CD14-positive monocyte (primary cell): ENCODE measurements around the gene POLE. TPM values are rescaled to one million over a fixed set of nuclear protein-coding genes. Genes with fewer than 3 reads are reported as not detected.
A peak's percentile ranks its signal among the peaks of the same experiment; 100 is the strongest.

ENCODE experiments used
- DNase-seq, 3 donors: peaks; one replicate each; pipeline ENCODE4 v3.0.0-alpha.2; 2011 to 2022
- H2AFZ ChIP-seq: 2 replicates; pipeline ENCODE4 v1.6.0; 2012; ENCODE audit warnings: mild to moderate bottlenecking, low read depth, low read length, inconsistent platforms; ENCODE audit not compliant: insufficient read depth, poor library complexity, severe bottlenecking
- H3K27ac ChIP-seq, 2 donors: 1 replicate in 1 of 2; 2 replicates in 1 of 2; pipeline ENCODE4 v1.5.1; 2012 to 2013; ENCODE audit warnings: low read length in 2 of 2, control low read depth in 1 of 2, inconsistent platforms in 1 of 2, low read depth in 1 of 2, mild to moderate bottlenecking in 1 of 2
- H3K27me3 ChIP-seq, 2 donors: one replicate each; pipeline versions ENCODE4 v1.6.0 to v1.6.1; 2011 to 2013; ENCODE audit warnings: low read length in 2 of 2; ENCODE audit not compliant: control insufficient read depth in 2 of 2, insufficient read depth in 2 of 2
- H3K36me3 ChIP-seq, 2 donors: replicated peaks in 1 of 2; 1 replicate in 1 of 2; 2 replicates in 1 of 2; pipeline versions ENCODE4 v1.5.1 to v1.6.1; 2012 to 2013; ENCODE audit warnings: low read length in 2 of 2, control low read depth in 1 of 2, inconsistent platforms in 1 of 2, mild to moderate bottlenecking in 1 of 2; ENCODE audit not compliant: insufficient read depth in 2 of 2, control insufficient read depth in 1 of 2
- H3K4me1 ChIP-seq, 2 donors: 1 replicate in 1 of 2; 2 replicates in 1 of 2; pipeline versions ENCODE4 v1.5.1 to v1.6.1; 2012 to 2013; ENCODE audit warnings: low read length in 2 of 2, control low read depth in 1 of 2, inconsistent platforms in 1 of 2, mild to moderate bottlenecking in 1 of 2, moderate library complexity in 1 of 2; ENCODE audit not compliant: insufficient read depth in 2 of 2, control insufficient read depth in 1 of 2
- H3K4me2 ChIP-seq: replicated peaks from 2 replicates; pipeline ENCODE3; 2012; ENCODE audit warnings: low read length, moderate library complexity, mild to moderate bottlenecking; ENCODE audit not compliant: poor library complexity, severe bottlenecking; ENCODE audit errors: extremely low read depth
- H3K4me3 ChIP-seq, 3 experiments: fragments of 200-600 bp in 1 of 3; sonication (generic) in 1 of 3; replicated peaks in 1 of 3; 1 replicate in 2 of 3; 2 replicates in 1 of 3; pipeline ENCODE4 v1.5.1; 2011 to 2013; ENCODE audit warnings: low read length in 3 of 3, mild to moderate bottlenecking in 3 of 3, control low read depth in 2 of 3, low read depth in 2 of 3, inconsistent platforms in 1 of 3, moderate library complexity in 1 of 3
- H3K79me2 ChIP-seq: 2 replicates; pipeline ENCODE4 v1.6.0; 2012; ENCODE audit warnings: mild to moderate bottlenecking, control low read depth, inconsistent platforms, low read length, moderate library complexity; ENCODE audit not compliant: insufficient read depth
- H3K9ac ChIP-seq: 2 replicates; pipeline ENCODE4 v1.6.0; 2017; ENCODE audit warnings: low read length, mild to moderate bottlenecking; ENCODE audit not compliant: insufficient read depth, poor library complexity, severe bottlenecking
- H3K9me3 ChIP-seq, 2 donors: replicated peaks in 1 of 2; 1 replicate in 1 of 2; 2 replicates in 1 of 2; pipeline versions ENCODE4 v1.5.1 to v1.6.1; 2012 to 2013; ENCODE audit warnings: low read length in 2 of 2, control low read depth in 1 of 2; ENCODE audit not compliant: control insufficient read depth in 1 of 2, insufficient read depth in 1 of 2
- H4K20me1 ChIP-seq: 2 replicates; pipeline ENCODE4 v1.6.0; 2012; ENCODE audit warnings: mild to moderate bottlenecking, low read length, control low read depth, moderate library complexity; ENCODE audit not compliant: insufficient read depth
- H3K27ac Mint-ChIP-seq, 7 donors: one replicate each; pipeline ENCODE4 v1.8.0; 2020; ENCODE audit warnings: mild to moderate bottlenecking in 7 of 7, mixed read lengths in 7 of 7, moderate library complexity in 6 of 7, inconsistent platforms in 2 of 7
- H3K27me3 Mint-ChIP-seq, 3 donors: one replicate each; pipeline ENCODE4 v1.8.0; 2021 to 2022; ENCODE audit warnings: low read depth in 3 of 3, mild to moderate bottlenecking in 3 of 3, mixed read lengths in 3 of 3, moderate library complexity in 3 of 3, inconsistent platforms in 1 of 3
- H3K36me3 Mint-ChIP-seq, 2 donors: one replicate each; pipeline ENCODE4 v1.8.0; 2020; ENCODE audit warnings: mixed read lengths in 2 of 2, inconsistent platforms in 1 of 2, mild to moderate bottlenecking in 1 of 2
- H3K4me1 Mint-ChIP-seq: one replicate; pipeline ENCODE4 v1.8.0; 2020; ENCODE audit warnings: mild to moderate bottlenecking, mixed read lengths
- H3K4me3 Mint-ChIP-seq, 2 donors: one replicate each; pipeline ENCODE4 v1.8.0; 2020; ENCODE audit warnings: mild to moderate bottlenecking in 2 of 2, mixed read lengths in 2 of 2, moderate library complexity in 1 of 2
- H3K9me3 Mint-ChIP-seq, 7 donors: one replicate each; pipeline ENCODE4 v1.8.0; 2020 to 2022; ENCODE audit warnings: mixed read lengths in 7 of 7, mild to moderate bottlenecking in 6 of 7, moderate library complexity in 6 of 7, inconsistent platforms in 2 of 7
- WGBS: methylation state at CpG from one replicate; pipeline ENCODE4 v1.1.5; 2013; ENCODE audit warnings: missing lambda C conversion rate; ENCODE audit not compliant: insufficient coverage; 5-methylcytosine and 5-hydroxymethylcytosine counted together
- intact Hi-C, 2 donors: fragments of 100-400 bp; cut with micrococcal nuclease; formaldehyde crosslinking; loops; one replicate each; pipeline versions ENCODE4 v1.15.0 to v1.15.1; 2023
- polyA plus RNA-seq, 3 donors: library from polyadenylated mRNA; depleted of rRNA in 1 of 3; unstranded in 2 of 3; stranded (reverse) in 1 of 3; fragments of 300-500 nt in 2 of 3; fragments of >200 nt in 1 of 3; fragmentation: Illumina TruSeq in 2 of 3; gene quantifications; 1 replicate in 2 of 3; 2 replicates in 1 of 3; pipeline ENCODE4 v1.2.3, GENCODE V29; 2012 to 2021
- TF ChIP-seq, protein P1 (sequence below): fragments of 200-600 bp; IDR thresholded peaks from one replicate; pipeline ENCODE4 v1.8.0; 2022; ENCODE audit warnings: antibody characterized with exemption, mild to moderate bottlenecking

POLE gene
- polyA plus RNA-seq, 3 donors, result 1.00 to 24.2 (median 2.2) TPM

DNA sequence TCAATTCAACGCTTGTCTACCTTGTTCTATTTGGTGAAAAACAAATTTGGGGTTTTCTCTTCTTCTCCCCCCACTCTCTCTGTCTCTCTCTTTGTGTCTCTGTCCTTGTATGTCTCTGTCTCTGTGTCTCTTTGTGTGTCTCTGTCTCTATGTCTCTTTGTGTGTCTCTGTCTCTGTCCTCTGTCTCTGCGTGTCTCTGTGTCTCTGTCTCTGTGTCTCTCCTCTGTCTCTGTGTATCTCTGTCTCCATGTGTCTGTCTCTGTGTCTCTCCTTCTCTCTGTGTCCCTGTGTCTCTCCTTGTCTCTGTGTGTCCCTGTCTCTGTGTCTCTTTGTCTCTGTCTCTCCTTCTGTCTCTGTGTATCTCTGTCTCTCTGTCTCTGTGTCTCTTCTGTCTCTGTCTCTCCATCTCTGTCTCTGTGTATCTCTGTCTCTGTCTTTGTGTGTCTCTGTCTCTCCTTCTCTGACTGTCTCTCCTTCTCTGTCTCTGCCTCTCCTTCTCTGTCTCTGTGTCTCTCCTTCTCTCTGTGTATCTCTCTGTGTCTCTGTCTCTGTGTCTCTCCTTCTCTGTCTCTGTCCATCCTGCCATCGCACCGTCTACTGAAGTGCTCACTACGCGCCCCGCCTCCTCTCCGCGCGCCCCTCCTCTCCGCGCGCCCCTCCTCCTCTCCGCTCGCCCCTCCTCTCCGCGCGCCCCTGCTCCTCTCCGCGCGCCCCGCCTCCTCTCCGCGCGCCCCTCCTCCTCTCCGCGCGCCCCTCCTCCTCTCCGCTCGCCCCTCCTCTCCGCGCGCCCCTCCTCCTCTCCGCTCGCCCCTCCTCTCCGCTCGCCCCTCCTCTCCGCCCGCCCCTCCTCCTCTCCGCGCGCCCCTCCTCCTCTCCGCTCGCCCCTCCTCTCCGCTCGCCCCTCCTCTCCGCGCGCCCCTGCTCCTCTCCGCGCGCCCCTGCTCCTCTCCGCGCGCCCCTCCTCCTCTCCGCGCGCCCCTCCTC is 89.5 kb downstream of the POLE start:
- no peaks in the 10 kb centered on the region for H3K9me3 ChIP-seq
- no peak overlapping the region for H3K27ac ChIP-seq
- TF ChIP-seq, protein P1, sequence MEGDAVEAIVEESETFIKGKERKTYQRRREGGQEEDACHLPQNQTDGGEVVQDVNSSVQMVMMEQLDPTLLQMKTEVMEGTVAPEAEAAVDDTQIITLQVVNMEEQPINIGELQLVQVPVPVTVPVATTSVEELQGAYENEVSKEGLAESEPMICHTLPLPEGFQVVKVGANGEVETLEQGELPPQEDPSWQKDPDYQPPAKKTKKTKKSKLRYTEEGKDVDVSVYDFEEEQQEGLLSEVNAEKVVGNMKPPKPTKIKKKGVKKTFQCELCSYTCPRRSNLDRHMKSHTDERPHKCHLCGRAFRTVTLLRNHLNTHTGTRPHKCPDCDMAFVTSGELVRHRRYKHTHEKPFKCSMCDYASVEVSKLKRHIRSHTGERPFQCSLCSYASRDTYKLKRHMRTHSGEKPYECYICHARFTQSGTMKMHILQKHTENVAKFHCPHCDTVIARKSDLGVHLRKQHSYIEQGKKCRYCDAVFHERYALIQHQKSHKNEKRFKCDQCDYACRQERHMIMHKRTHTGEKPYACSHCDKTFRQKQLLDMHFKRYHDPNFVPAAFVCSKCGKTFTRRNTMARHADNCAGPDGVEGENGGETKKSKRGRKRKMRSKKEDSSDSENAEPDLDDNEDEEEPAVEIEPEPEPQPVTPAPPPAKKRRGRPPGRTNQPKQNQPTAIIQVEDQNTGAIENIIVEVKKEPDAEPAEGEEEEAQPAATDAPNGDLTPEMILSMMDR, result no peak
- Mint-ChIP-seq H3K4me3 (peak overlapping the region; percentile 77 to 87), H3K27me3 (peaks cover 50 to 59% (median 54%) of the 10 kb centered on the region in 3 donors), H3K9me3 (peaks cover 2 to 17% (median 5%) of the 10 kb centered on the region in 7 donors), H3K27ac (no peak overlapping the region), H3K4me1 (peaks cover 27% of the 10 kb centered on the region), H3K36me3 (no peaks in the 10 kb centered on the region)
- no peaks in the 10 kb centered on the region for H4K20me1 ChIP-seq
- no peak for DNase-seq
- peak overlapping the region in 2 of 3 experiments; percentile 2 to 68 for H3K4me3 ChIP-seq
- peaks cover 17 to 20% of the 10 kb centered on the region in 2 donors for H3K4me1 ChIP-seq
- H3K4me2 ChIP-seq, result peak overlapping the region; percentile 61
- H3K27me3 ChIP-seq, result peaks cover 0 to 45% of the 10 kb centered on the region in 2 donors
- 19% methylated on average over 3 of the region's 58 CpGs for WGBS
- H3K36me3 ChIP-seq, result no peaks in the 10 kb centered on the region
- peak overlapping the region; percentile 38 for H2AFZ ChIP-seq
- H3K9ac ChIP-seq, result no peak overlapping the region
- intact Hi-C loops, result no loop called here
- H3K79me2 ChIP-seq, result no peaks in the 10 kb centered on the region

DNA sequence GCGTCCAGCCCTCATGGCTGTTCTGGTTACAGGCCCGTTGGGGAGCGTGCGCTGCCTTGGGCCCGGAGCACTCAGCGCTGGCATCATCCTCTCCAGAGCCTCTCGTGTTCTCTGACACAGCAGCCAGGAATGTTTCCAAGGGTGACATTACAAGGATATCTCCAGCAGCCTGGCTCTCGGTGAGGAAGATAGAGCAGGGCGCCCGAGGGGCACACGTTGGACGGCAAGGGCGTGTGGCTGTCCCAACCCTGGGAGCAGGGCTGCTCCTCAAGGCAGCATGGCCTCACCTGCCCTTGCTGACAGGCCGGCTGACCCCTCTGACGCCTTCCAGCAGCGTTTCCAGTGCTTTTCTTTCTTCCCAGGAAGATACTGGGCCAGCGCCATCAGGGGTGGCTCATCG is 91.1 kb downstream of the POLE start:
- Histone ChIP-seq H3K9ac (no peak overlapping the region), H3K27me3 (peaks cover 0 to 31% of the 10 kb centered on the region in 2 donors), H3K4me2 (no peak overlapping the region), H3K36me3 (no peaks in the 10 kb centered on the region), H3K4me1 (peaks cover 17 to 18% of the 10 kb centered on the region in 2 donors), H3K27ac (no peak overlapping the region), H3K4me3 (no peak overlapping the region), H2AFZ (no peak overlapping the region), H3K79me2 (no peaks in the 10 kb centered on the region), H3K9me3 (no peaks in the 10 kb centered on the region), H4K20me1 (no peaks in the 10 kb centered on the region)
- Mint-ChIP-seq H3K4me3 (peak overlapping the region in 1 of 2 donors; percentile 39), H3K4me1 (peaks cover 26% of the 10 kb centered on the region), H3K36me3 (no peaks in the 10 kb centered on the region), H3K9me3 (peaks cover 2 to 17% (median 5%) of the 10 kb centered on the region in 7 donors), H3K27me3 (peaks cover 37 to 51% (median 42%) of the 10 kb centered on the region in 3 donors), H3K27ac (no peak overlapping the region)
- intact Hi-C loops, result no loop called here
- WGBS, result 94% methylated on average over 18 of the region's 18 CpGs
- no peak for DNase-seq
- TF ChIP-seq, protein P1, result no peak
